ENCODE measurements around the gene CNNM2.

CNNM2 gene

DNA sequence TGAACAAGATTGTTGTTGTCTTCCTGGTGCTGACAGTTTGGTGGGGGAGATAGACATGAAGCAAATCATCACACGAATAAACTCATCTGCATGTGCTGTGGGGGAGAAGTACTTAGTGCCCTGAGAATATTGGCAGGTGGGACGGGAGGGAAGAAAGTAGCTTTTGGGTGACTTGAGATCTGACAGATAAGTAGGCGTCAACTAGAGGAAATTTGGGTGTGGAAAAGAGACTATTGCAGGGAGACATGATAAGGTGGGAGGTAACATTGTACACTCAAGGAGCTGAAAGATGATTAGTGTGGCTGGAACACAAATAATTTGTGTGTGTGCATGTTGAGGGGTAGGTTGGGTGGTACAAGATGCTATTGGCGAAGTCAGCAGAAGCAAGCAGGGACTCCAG lies 30.1 kb downstream of the CNNM2 start:
- TF ChIP-seq CTCF (IDR thresholded peaks at IDR 0.05) = no peak
- Histone ChIP-seq H3K4me3 (ENCODE audit: low read depth in 1 of 2, low read length in 1 of 2) (no peak overlapping the region), H3K36me3 (no peaks in the 10 kb centered on the region), H3K27ac (no peak overlapping the region), H3K9me3 (no peaks in the 10 kb centered on the region), H3K27me3 (no peaks in the 10 kb centered on the region), H3K4me1 (ENCODE audit: control insufficient read depth in 1 of 2, insufficient read depth in 1 of 2, low read depth in 1 of 2, low read length in 1 of 2) (no peaks in the 10 kb centered on the region)

GRCh38 chr10:102948786-102949185 lies 30.7 kb downstream of the CNNM2 start:
- no peaks in the 10 kb centered on the region for H3K4me1 ChIP-seq (ENCODE audit: control insufficient read depth in 1 of 2, insufficient read depth in 1 of 2, low read depth in 1 of 2, low read length in 1 of 2)
- no peak for TF ChIP-seq CTCF (IDR thresholded peaks at IDR 0.05)
- no peaks in the 10 kb centered on the region for H3K9me3 ChIP-seq
- no peaks in the 10 kb centered on the region for H3K27me3 ChIP-seq
- H3K27ac ChIP-seq = no peak overlapping the region
- no peak overlapping the region for H3K4me3 ChIP-seq (ENCODE audit: low read depth in 1 of 2, low read length in 1 of 2)
- H3K36me3 ChIP-seq = no peaks in the 10 kb centered on the region

DNA sequence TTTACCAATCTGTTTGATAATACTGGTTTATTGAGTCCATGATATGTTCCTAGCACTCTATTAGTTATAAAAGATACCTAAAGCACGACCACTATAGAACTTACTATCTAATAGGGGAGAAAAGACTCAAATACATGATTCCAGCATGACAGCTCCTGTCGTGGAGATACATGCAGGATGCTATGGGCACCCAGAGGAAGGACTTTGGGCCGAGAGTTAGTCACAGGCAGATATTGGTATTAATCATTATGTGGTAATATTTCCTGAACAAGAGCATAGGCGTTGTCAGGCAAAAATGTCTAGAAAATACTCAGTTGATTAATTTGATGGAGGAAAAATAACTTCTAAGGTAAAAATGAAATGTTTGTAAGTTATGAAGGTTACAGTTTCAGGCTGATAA lies 31.8 kb downstream of the CNNM2 start:
- no peaks in the 10 kb centered on the region for H3K4me1 ChIP-seq (ENCODE audit: control insufficient read depth in 1 of 2, insufficient read depth in 1 of 2, low read depth in 1 of 2, low read length in 1 of 2)
- H3K27me3 ChIP-seq = no peaks in the 10 kb centered on the region
- H3K9me3 ChIP-seq = no peaks in the 10 kb centered on the region
- TF ChIP-seq CTCF (IDR thresholded peaks at IDR 0.05) = no peak
- no peak overlapping the region for H3K27ac ChIP-seq
- H3K4me3 ChIP-seq (ENCODE audit: low read depth in 1 of 2, low read length in 1 of 2) = no peak overlapping the region
- no peaks in the 10 kb centered on the region for H3K36me3 ChIP-seq

- TF ChIP-seq CTCF (IDR thresholded peaks at IDR 0.05) = no peak
- H3K4me1 ChIP-seq (ENCODE audit: control insufficient read depth in 1 of 2, insufficient read depth in 1 of 2, low read depth in 1 of 2, low read length in 1 of 2) = no peaks in the 10 kb centered on the region
- H3K27me3 ChIP-seq = no peaks in the 10 kb centered on the region
- no peak overlapping the region for H3K4me3 ChIP-seq (ENCODE audit: low read depth in 1 of 2, low read length in 1 of 2)
- H3K27ac ChIP-seq = no peak overlapping the region
- no peaks in the 10 kb centered on the region for H3K36me3 ChIP-seq
- H3K9me3 ChIP-seq = no peaks in the 10 kb centered on the region
These were observed 33.2 kb downstream of the CNNM2 start for GRCh38 chr10:102951316-102951715.

- TF ChIP-seq CTCF (IDR thresholded peaks at IDR 0.05) = no peak
- no peaks in the 10 kb centered on the region for H3K27me3 ChIP-seq
- no peak overlapping the region for H3K4me3 ChIP-seq (ENCODE audit: low read depth in 1 of 2, low read length in 1 of 2)
- no peak overlapping the region for H3K27ac ChIP-seq
- H3K36me3 ChIP-seq = no peaks in the 10 kb centered on the region
- no peaks in the 10 kb centered on the region for H3K9me3 ChIP-seq
- no peaks in the 10 kb centered on the region for H3K4me1 ChIP-seq (ENCODE audit: control insufficient read depth in 1 of 2, insufficient read depth in 1 of 2, low read depth in 1 of 2, low read length in 1 of 2)
These were observed 41.3 kb downstream of the CNNM2 start for GRCh38 chr10:102959360-102959759.

DNA sequence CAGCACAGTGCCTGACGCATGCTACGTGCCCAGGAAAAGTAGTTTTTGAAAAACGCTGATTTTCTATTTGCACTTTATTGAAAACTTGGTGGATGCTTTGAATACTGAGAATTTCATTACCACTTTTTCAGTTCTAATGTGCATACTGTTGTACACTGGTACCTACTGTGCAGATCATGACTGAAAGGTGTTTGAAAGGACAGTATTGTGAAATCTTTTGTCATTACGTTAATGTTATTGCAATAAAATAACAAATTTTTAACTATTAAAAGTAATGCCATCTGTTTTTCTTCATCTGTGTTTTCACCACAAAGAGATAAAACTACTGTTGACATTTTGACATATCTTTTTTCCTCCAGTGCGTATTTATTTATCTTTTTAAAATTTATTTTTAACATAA lies 42.1 kb downstream of the CNNM2 start:
- no peaks in the 10 kb centered on the region for H3K9me3 ChIP-seq
- no peaks in the 10 kb centered on the region for H3K36me3 ChIP-seq
- H3K27me3 ChIP-seq = no peaks in the 10 kb centered on the region
- no peak for TF ChIP-seq CTCF (IDR thresholded peaks at IDR 0.05)
- no peak overlapping the region for H3K4me3 ChIP-seq (ENCODE audit: low read depth in 1 of 2, low read length in 1 of 2)
- H3K4me1 ChIP-seq (ENCODE audit: control insufficient read depth in 1 of 2, insufficient read depth in 1 of 2, low read depth in 1 of 2, low read length in 1 of 2) = no peaks in the 10 kb centered on the region
- no peak overlapping the region for H3K27ac ChIP-seq

All from neutrophil (primary cell).